Renal cortex interstitium (tissue), 15 donors: ENCODE data around the gene PPP2R5D. TPM values are rescaled to one million over a fixed set of nuclear protein-coding genes. Genes with fewer than 3 reads are reported as not detected.
"Not testable (repeated sequence)": the region's sequence is repeated elsewhere in the genome, so short reads cannot be mapped to it uniquely, and the experiment has no call there.

ENCODE experiments used
- DNase-seq, 11 donors: peaks; one replicate each; pipeline ENCODE4 v3.0.0-alpha.2; 2013; ENCODE audit warnings: low read depth in 9 of 11, low spot score in 4 of 11; ENCODE audit errors: extremely low read depth in 1 of 11
- long read RNA-seq, 16 experiments: transcript quantifications; one replicate each; lab custom pipeline, GENCODE V29; 2026
- polyA plus RNA-seq, 3 donors: library from polyadenylated mRNA; unstranded; fragments of 120-200 nt; gene quantifications; one replicate each; pipeline ENCODE4 v1.2.1, GENCODE V29; 2013; ENCODE audit not compliant: insufficient read length in 3 of 3

The PPP2R5D gene
- 10 to 100 TPM; 51.0 to 66.3 (median 64.0) TPM for polyA plus RNA-seq
- long read RNA-seq, donor 1, partial matches to known transcripts: 47 of 145 reads
- long read RNA-seq, donor 1, other reads (novel, unspliced or antisense): 95 of 145 reads
- long read RNA-seq, donor 2, partial matches to known transcripts: 21 of 23 reads
- long read RNA-seq, donor 2, other reads (novel, unspliced or antisense): 0 of 23 reads
- long read RNA-seq, donor 3, partial matches to known transcripts: 220 of 342 reads
- long read RNA-seq, donor 3, other reads (novel, unspliced or antisense): 120 of 342 reads
- long read RNA-seq, donor 4, partial matches to known transcripts: 91 of 107 reads
- long read RNA-seq, donor 4, other reads (novel, unspliced or antisense): 12 of 107 reads
- long read RNA-seq, donor 5: 0 reads
- long read RNA-seq, donor 6, partial matches to known transcripts: 16 of 19 reads
- long read RNA-seq, donor 6, other reads (novel, unspliced or antisense): 0 of 19 reads
- long read RNA-seq, donor 7, transcript PPP2R5D-208 (16 exons, 3,044 nt): major isoform, 6 of 227 reads
- long read RNA-seq, donor 7, partial matches to known transcripts: 158 of 227 reads
- long read RNA-seq, donor 7, other reads (novel, unspliced or antisense): 63 of 227 reads
- long read RNA-seq, donor 8: 0 reads
- long read RNA-seq, donor 9, transcript PPP2R5D-208 (16 exons, 3,044 nt): major isoform, 9 of 145 reads
- long read RNA-seq, donor 9, partial matches to known transcripts: 131 of 145 reads
- long read RNA-seq, donor 9, other reads (novel, unspliced or antisense): 5 of 145 reads
- long read RNA-seq, donor 10, partial matches to known transcripts: 131 of 167 reads
- long read RNA-seq, donor 10, other reads (novel, unspliced or antisense): 32 of 167 reads
- long read RNA-seq, donor 11, partial matches to known transcripts: 6 of 10 reads
- long read RNA-seq, donor 11, other reads (novel, unspliced or antisense): 0 of 10 reads
- long read RNA-seq, donor 12, partial matches to known transcripts: 0 of 3 reads
- long read RNA-seq, donor 12, other reads (novel, unspliced or antisense): 0 of 3 reads
- long read RNA-seq, donor 13: 0 reads
- long read RNA-seq, donor 14, partial matches to known transcripts: 168 of 171 reads
- long read RNA-seq, donor 14, other reads (novel, unspliced or antisense): 0 of 171 reads
- long read RNA-seq, donor 15, partial matches to known transcripts: 25 of 26 reads
- long read RNA-seq, donor 15, other reads (novel, unspliced or antisense): 0 of 26 reads
- long read RNA-seq, donor 16, transcript PPP2R5D-208 (16 exons, 3,044 nt): major isoform, 21 of 539 reads
- long read RNA-seq, donor 16, partial matches to known transcripts: 502 of 539 reads
- long read RNA-seq, donor 16, other reads (novel, unspliced or antisense): 16 of 539 reads

DNA sequence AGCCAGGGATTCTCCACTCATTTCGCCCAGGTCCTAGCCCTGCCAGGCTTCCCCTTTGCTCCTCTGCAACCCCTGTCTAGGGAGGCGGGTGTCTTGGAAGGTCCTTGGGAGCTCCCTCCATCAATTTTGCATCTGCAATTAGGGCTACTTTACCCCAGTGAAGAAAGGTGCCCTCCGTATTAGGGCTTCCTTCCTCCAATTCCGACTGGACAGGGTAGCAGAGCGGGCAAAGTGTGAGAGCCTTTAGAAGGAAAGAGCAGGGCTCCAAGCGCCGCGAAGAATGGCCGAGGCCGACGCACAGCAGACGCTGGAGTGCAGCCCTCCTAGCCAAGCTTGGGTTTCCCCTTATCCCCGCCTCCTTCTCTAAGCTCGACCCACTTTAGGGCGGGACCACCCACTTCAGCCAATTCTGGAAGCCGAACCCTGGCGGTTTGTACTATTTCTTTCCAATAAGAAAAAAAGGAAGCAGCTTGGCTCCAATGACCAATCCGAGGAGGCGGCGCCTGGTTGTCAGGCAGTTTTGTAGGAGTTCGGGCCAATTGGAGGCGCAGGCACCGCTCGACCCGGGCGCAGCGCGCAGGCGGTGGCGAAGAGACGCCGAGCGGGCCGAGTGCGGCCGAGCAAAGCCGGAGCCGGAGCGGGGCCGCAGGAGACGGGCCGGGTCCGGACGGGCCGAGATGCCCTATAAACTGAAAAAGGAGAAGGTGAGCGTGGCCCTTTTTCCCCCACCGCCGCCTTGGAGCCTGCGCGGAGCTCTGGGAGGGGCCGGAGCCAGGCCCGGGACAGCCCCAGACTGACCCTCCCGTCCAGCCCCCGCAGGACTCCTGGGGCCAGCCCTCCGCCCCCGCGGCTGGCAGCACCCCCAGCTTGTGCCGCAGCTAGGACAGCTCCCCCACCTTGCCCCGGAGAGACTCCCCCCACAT is at the start of gene PPP2R5D:
Gene PPP2R5D (plus strand): TSS at position 570 of the 923 bp plus-strand sequence. CDS start 108 bp downstream, at position 678.
- DNase-seq: peak; percentile 93 to 99 (median 95)

DNA sequence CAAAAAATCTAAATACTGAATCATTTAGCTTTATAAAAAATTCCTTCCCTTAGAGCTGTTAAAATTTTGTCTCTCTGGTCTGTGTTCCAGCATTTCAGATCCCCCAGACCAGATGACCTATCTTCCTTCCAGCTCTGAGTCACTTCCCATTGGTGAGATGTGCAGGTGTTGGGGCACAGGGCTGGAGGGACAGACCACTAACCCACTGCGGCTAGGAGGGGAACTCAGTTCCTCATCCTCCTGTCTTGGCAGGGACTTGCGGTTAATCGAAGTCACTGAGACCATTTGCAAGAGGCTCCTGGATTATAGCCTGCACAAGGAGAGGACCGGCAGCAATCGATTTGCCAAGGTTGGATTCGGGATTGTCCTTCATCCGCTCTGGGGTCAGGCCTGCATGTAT is 49.0 kb upstream of the PPP2R5D start:
- DNase-seq: no peak

- DNase-seq: no peak
Measured at GRCh38 chr6:42936398-42936797, 48.0 kb upstream of the PPP2R5D start.

GRCh38 chr6:42937548-42938427 is 46.6 kb upstream of the PPP2R5D start:
- DNase-seq: no peak

DNA sequence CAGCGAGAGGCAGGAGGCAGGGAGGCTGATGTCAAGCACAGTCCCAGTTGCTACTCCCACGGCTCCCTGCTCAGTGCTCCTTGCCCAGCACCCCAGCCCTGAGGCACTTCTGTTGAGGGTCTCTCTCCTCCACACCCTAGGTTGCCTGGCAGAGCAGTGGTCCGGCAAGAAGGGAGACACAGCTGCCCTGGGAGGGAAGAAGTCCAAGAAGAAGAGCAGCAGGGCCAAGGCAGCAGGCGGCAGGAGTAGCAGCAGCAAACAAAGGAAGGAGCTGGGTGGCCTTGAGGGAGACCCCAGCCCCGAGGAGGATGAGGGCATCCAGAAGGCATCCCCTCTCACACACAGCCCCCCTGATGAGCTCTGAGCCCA is 46.0 kb upstream of the PPP2R5D start:
- no peak for DNase-seq

DNA sequence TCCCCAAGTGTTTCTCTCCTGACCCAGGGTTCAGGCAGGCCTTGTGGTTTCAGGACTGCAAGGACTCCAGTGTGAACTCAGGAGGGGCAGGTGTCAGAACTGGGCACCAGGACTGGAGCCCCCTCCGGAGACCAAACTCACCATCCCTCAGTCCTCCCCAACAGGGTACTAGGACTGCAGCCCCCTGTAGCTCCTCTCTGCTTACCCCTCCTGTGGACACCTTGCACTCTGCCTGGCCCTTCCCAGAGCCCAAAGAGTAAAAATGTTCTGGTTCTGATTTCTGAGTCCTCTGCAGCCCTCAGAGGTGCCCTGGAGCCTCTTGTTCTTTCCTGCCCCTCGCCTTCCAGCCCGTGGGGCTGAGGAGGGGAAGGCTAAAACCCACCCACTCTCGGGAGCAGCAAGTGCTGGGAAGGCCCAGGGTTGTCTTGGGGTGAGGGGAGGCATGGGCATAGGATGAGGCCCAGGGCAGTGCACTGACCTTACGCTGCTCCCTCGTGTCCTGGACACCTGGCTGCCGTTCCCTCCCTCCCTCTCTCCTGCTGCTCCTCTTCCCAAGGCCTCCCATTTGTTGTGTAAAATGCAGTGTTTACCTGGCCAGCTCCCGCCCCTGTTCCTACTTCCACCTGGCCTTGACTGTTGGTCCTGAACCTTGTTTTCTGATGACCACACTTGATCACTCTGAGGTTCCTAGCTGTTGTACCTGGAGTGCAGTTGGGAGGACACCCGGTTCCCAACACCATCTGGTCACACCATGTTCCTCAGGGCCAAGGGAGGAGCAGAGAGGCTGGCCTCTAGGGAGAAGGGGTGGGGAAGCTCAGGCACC is 45.2 kb upstream of the PPP2R5D start:
- no peak for DNase-seq

- DNase-seq: no peak
Measured at GRCh38 chr6:42939810-42940167, 44.6 kb upstream of the PPP2R5D start.

GRCh38 chr6:42940493-42941045 is 43.8 kb upstream of the PPP2R5D start:
- DNase-seq: no peak

DNA sequence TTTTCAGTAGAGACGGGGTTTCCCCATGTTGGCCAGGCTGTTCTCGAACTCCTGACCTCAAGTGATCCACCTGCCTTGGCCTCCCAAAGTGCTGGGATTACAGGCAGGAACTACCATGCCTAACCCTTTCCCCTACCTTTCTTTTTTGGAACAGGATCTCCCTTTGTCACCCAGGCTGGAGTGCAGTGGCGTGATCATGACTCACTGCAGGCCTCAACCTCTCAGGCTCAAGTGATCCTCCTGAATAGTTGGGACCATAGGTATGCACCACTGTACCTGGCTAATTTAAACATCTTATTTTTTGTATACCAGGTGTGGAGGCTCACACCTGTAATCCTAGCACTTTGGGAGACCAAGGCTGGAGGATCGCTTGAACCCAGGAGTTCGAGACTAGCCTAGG is 43.0 kb upstream of the PPP2R5D start:
- not testable (repeated sequence) for DNase-seq

DNA sequence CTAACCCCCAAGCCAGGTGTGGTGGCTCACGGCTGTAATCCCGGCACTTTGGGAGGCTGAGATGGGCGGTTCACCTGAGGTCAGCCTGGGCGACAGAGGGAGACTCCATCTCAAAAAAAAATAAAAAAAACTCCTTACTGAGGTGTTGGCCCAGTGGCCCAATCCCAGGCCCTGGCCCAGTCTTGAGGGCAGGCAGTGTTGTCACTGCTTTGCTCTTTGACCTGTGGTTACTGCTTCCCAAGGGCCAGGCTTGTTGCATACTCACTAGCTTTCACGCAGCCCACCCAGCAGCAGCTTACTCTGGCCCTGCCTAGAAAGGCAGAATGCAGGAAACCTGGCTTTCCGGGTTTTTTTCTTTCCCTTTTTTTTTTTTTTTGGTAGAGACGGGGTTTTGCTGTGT is 41.9 kb upstream of the PPP2R5D start:
- DNase-seq: no peak

DNA sequence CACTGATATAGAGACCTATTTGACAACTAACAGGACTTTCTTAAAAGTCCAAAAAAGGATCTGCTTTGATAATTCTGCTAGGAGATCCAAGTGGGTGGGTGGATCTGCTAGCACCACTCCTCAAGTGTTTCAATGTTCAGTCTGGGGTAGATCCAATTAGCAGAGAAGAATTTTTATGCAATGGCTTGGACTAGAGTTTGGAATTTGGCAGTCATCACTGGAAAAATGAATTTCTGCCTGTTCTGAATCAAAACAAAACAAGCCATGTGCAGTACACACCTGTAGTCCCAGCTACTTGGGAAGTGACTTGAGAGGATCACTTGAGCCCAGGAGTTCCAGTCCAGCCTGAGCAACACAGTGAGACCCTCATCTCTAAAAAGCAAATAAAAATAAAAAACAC is 36.4 kb upstream of the PPP2R5D start:
- DNase-seq: no peak

- DNase-seq: no peak
Measured at GRCh38 chr6:42952389-42952788, 32.0 kb upstream of the PPP2R5D start.

DNA sequence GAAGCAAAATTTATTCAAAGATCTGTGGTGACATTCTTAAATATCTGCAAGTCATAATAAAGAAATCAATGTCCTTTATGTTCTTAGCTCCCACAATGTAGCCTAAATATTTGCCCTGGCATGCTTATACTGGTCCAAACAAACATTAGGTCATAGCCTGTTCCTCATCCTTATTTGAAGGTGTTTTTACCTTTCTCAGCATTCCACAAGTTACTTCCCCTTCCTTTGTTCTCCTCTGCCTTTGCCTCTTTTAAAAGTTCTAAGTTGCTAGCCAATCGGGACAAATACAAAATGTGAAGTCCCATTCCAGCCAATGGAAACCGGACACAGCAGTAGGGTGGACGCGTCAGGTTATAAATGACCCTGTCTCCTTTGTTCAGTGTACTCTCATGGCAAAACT is 30.0 kb upstream of the PPP2R5D start:
- not testable (repeated sequence) for DNase-seq

DNA sequence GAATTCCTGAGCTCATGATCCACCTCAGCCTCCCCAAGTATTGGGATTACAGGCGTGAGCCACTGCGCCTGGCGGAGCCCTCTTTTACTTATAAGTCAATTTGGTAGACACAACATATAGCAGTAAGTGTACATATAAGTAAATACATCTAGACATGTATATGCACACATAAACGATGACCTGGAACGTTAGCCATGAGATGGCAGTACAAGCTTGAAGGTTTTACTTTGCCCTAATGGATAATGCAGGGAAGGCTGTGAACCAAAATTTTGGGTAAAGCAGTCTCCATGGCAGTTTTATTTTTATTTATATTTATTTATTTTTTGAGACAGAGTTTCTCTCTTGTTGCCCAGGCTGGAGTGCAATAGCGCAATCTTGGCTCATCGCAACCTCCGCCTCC is 26.2 kb upstream of the PPP2R5D start:
- DNase-seq: no peak

DNA sequence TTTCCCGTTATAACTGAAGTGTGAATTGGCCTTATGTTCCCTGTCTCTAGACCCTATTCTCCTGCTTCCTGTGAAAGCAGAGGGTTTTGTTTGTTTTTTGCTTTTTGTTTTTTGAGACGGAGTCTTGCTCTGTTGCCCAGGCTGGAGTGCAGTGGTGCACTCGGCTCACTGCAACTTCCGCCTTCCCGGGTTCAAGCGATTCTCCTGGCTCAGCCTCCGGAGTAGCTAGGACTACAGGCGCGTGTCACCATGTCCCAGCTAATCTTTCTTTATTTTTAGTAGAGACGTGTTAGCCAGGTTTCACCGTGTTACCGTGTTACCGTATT is 24.5 kb upstream of the PPP2R5D start:
- no peak for DNase-seq
